DMS 273 (cell line): ENCODE data around the gene CAPN10.
A peak's percentile ranks its signal among the peaks of the same experiment; 100 is the strongest.

ENCODE experiments used
- DNase-seq: peaks from one replicate; lab custom pipeline; 2025; ENCODE audit not compliant: unreplicated experiment; lab: John Stamatoyannopoulos, UW

CAPN10 gene

GRCh38 chr2:240602266-240603050 is 15.9 kb downstream of the CAPN10 start:
- no peak for DNase-seq

DNA sequence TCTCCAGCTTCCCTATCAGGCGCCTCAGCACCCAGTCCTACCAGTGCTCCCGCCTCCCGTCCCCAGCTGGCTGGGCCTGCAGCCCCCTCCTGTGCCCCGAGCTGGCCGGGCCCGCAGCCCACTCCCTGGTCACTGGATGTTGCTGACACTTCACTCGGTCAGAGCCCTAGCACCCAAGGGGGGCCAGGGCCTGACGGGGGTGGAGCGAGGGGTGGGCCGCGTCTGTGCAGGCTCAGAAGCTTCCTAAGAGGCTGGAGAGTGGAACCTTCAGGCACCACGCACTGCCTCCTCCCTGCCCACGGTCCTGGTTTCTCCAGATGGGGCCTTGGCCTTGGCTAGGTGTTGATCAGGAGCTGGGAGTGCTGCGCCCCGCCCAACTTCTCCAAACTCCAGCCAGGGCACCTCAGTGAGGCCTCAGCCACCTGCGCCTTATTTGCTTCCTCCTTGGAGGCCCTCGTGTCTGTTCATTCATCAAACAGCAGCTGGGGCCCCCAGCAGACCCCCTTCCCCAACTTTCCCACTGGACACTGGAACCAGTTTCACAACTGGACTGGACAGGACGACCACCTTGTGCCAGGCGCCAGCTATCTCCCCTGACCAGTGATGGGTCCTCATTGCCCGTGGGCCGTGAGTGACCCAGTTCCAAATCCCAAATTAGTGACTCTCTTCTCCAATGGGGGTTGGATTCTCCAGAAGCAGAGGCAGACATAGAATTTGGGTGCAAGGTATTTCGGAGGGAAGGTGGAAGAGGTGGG is 16.7 kb downstream of the CAPN10 start:
- DNase-seq: no peak

DNA sequence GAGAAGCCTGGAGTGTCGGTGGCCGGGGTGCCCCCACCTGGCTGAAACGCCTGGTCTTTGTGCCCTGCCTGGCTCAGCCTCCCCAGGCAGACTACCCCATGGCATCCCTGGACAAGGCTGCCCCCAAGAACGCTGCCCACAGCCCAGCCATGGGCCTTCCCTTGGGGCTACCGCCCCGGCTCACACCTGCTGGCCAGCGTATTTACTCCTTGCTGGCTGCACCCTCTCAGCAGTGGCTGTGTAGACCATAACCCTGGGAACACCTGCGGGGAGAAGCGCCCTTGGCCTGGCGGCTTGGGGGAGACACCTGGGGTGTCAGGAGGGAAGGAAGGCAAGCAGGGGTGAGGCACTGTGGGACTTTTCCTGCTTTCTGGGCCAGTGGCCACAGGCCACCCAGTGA is 17.3 kb downstream of the CAPN10 start:
- no peak for DNase-seq

DNA sequence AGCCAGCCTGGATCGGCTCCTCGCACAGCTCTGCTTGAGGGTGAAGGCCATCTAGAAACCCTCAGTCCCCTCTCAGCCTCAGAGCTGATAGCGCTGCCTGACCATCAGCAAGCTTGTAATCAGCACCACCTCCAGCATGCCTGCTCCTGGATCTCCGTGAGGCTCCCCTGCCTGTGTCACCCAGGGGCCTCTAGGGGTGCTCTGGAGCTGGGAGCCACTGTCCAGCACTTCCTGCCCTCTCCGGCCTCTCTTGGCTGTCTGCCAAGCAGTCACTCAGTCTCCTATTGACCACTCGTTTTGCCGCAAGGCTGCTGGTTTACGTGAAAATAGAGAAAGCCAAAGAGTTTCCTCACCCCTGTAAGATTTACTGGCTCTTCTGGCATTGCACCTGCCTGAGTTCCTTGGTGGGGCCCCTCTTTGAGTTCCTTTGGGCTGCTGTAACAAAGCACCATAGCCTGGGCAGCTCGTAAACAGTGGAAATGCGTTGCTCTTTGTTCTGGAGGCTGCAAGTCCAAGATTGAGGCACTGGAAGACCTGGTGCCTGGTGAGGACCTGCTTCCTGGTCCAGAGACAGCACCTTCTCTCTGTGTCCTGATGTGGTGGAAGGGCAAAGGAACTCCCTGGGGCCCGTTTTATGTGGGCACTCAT is 17.9 kb downstream of the CAPN10 start:
- DNase-seq: peak; percentile 36

DNA sequence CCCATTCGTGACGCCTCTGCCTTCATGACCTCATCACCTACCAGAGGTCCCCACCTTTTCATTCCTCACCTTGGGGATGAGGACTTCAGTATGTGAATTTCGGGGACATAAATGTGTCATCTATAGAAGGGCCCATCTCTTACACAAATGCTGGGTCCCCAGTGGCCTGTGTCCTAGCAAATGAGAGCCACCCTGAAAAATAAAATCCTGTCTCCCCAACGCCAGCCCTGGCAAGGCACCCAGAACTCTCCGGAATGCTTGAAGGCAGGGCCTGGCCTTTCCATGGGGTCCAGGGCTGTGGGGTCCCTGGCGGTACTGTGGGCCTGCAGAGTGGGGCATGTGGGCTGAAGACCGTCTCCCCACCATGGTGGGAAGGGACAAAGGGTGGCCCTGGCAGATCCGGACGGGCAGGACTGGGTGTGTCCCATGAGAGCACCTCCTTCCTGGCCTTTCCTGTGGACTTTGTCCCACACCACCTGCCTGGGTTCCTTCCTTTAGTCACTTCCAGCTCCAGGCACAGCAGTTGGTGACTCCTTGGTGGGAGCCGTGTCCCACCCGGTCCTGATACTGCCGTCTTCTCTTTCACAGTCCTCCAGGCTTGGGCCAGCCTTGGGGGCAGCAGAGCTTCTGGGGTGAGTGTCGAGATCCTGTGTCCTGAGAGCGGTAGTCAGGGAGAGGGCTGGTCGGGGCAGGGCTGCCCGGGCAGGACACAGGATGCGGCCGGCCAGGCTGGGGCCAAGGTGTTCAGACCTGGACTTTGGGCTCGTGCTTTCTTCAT is 18.6 kb downstream of the CAPN10 start:
- no peak for DNase-seq

GRCh38 chr2:240605867-240606743 is 19.6 kb downstream of the CAPN10 start:
- no peak for DNase-seq

- DNase-seq: no peak
Measured at GRCh38 chr2:240611601-240612210, 25.2 kb downstream of the CAPN10 start.

DNA sequence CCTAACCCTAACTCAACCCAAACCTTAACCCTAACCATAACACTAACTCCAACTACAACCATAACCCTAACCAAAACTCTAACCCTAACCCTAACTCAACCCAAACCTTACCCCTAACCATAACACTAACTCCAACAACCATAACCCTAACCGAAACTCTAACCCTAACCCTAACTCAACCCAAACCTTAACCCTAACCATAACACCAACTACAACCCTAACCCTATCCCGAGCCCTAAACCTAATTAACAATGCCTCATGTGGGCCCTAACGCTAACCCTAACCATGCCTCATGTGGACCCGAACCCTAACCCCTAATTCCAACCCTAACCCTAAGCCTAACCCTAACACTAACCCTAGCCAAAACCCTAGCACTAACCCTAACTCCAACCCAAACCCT is 27.2 kb downstream of the CAPN10 start:
- DNase-seq: no peak

DNA sequence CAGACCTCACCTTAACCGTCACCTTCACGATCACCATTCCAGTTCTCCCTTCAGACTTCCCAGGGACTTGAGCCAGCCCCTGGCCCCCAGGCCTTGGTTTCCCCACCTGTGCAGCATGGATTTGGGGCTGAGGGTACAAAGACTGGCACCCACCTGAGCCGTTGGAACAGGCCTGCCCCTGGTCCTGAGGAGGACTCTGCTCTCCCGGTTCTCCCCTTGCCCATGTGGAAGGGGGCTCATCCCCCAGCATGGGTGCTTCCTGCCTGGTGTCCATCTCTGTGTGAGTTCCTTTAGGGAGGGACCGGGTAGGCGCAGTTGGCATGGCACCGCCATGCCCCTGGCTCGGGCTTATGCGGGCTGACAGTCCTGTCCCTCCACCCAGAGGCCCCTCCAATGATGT is 27.9 kb downstream of the CAPN10 start:
- DNase-seq: no peak

DNA sequence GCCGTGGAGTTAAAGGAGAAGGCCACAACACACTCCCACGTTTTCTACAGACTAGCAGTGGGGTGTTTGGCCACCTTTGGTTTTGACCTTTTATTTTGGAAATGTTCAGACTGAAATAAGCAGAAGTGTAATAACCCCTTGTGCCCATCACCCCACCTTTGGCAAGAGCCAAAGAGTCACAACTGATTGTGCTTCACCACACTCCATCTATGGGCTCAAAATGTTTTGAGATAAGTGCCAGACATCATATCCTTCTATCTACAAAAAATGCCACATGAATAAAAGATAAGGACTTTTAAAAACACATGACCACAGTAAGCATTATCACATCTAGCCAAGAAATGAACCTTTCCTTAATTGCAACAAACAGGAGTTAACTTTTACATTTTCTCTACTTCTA is 28.9 kb downstream of the CAPN10 start:
- no peak for DNase-seq

DNA sequence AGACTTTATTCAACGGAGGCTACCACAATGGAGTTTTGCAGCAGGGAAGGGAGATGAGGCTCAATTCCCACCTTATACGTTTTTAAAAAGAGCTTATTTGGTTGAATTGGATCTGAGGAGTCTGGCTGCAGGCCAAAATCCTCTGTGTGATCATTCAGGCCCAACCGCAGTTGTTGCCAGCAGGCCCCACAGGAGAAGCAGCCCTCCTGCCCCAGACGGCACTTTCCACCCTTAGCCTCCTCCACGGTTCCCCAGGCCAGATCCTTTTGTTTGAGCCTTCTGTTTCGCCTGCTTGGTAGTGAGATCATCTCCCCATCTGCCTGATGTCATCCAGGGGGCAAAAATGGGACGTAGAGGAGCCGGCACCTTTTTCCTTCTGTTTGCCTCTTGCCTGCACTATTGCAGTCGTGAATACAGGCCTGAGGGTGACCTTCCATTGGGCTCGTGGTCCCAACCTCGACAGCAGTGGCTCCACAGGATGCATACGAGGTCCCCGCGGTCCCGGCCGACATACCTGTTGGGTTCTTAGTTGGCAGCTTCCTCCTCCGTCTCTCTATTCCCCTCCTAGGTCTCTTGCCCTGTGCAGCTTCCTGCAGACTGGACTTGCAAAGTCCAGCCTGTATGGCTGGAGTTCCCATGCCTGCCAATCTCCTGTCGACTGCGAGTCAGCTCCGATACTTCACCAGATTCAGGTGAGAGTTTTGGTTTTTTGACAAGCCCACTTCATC is 29.4 kb downstream of the CAPN10 start:
- DNase-seq: peak; percentile 94

GRCh38 chr2:240616860-240617666 is 30.5 kb downstream of the CAPN10 start:
- peak; percentile 44 for DNase-seq

DNA sequence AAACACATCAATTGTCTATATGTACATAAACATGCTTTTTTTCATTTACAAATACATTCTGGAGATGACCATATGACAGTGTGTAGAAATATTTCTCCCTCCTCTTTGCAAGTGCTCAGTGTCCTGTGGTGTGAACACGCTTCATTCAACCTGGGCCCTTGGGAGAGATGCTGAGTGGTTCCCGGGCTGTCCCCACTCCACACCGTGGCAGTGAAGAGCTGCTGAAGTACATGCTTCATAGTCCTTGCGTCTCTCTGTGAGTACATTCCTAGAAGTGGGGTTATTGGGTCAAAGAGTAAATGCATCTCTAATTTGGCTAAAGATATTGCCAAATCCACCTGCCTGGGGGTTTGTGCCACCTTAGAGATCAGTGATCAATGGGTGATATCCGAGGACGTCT is 32.2 kb downstream of the CAPN10 start:
- DNase-seq: no peak

GRCh38 chr2:240619506-240620148 is 33.1 kb downstream of the CAPN10 start:
- DNase-seq: no peak

- DNase-seq: no peak
Measured at GRCh38 chr2:240620149-240620731, 33.7 kb downstream of the CAPN10 start.

DNA sequence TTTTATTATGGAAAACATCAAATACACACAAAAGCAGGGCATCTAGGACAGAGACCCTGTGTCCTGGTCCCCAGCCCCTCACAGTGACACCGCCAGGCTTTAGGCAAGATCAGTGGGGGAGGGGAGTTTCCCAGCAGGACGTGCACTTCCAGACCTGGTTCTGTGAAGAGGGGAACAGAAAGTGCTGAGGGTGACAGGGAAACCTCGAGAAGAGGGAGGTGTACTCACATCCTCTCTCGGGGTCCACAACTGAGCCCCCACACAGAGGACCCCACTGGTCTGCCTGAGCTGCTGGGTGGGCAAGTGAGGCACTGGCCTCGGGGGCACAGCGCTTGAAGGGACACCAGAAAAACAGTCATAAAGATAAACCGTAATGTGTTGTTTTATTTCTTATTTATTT is 34.3 kb downstream of the CAPN10 start:
- DNase-seq: no peak

DNA sequence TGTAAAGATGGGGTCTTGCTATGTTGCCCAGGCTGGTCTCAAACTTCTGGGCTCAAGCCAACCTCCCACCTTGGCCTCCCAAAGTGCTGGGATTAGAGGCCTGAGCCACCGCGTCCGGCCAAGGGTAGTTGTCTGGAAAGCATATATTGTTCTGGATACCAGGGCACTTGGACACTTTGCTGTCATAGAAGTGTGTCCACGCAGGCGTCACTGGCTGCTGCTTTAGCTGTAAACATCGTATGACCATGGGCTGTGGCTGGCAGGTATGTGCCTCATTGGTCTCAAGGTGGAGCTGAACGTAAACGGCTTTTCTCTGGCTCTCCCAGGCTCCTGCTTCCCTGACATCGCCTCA is 35.5 kb downstream of the CAPN10 start:
- DNase-seq: no peak
